AG10803 (cell line): ENCODE data around the gene CEACAM18.
A peak's percentile ranks its signal among the peaks of the same experiment; 100 is the strongest.

Source experiments
- DNase-seq: peaks from one replicate; pipeline ENCODE4 v3.0.0; 2010; ENCODE audit warnings: low read depth
- H3K4me3 ChIP-seq: 2 replicates; pipeline ENCODE4 v1.5.1; 2011; ENCODE audit warnings: mild to moderate bottlenecking, low read length, control low read depth
- TF ChIP-seq, protein P1 (sequence below): conservative IDR thresholded peaks from 2 replicates; pipeline ENCODE4 v1.5.1; 2011; ENCODE audit warnings: mild to moderate bottlenecking, low read length, control low read depth, inconsistent platforms

The CEACAM18 gene

DNA sequence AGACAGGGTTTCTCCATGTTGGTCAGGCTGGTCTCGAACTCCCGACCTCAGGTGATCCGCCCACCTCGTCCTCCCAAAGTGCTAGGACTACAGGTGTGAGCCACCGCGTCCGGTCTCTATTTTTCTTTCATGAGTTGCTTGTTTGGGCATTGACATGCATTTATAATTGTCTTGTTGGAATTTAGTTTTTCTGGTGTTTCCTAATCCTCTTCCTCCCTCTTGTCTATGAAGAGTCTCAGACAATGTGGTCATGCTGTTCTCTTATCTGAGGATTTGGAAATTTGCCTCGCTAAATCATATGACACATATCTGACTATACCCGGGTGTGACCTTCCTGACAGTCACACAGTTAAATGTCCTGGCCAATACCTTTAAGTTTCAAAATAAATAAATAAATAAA is 7.4 kb upstream of the CEACAM18 start:
- H3K4me3 ChIP-seq: no peak overlapping the region
- TF ChIP-seq, protein P1, sequence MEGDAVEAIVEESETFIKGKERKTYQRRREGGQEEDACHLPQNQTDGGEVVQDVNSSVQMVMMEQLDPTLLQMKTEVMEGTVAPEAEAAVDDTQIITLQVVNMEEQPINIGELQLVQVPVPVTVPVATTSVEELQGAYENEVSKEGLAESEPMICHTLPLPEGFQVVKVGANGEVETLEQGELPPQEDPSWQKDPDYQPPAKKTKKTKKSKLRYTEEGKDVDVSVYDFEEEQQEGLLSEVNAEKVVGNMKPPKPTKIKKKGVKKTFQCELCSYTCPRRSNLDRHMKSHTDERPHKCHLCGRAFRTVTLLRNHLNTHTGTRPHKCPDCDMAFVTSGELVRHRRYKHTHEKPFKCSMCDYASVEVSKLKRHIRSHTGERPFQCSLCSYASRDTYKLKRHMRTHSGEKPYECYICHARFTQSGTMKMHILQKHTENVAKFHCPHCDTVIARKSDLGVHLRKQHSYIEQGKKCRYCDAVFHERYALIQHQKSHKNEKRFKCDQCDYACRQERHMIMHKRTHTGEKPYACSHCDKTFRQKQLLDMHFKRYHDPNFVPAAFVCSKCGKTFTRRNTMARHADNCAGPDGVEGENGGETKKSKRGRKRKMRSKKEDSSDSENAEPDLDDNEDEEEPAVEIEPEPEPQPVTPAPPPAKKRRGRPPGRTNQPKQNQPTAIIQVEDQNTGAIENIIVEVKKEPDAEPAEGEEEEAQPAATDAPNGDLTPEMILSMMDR: no peak
- DNase-seq: no peak

- no peak overlapping the region for H3K4me3 ChIP-seq
- DNase-seq: no peak
- TF ChIP-seq, protein P1: no peak
Observed at GRCh38 chr19:51471527-51471926, 6.8 kb upstream of the CEACAM18 start.

- TF ChIP-seq, protein P1: no peak; the same call in 1 of the 2 replicates
Observed at GRCh38 chr19:51472607-51473006, 5.7 kb upstream of the CEACAM18 start.

GRCh38 chr19:51473009-51473707 is 5.2 kb upstream of the CEACAM18 start:
- peak; percentile 62 for DNase-seq
- H3K4me3 ChIP-seq: no peak overlapping the region
- TF ChIP-seq, protein P1: peak; percentile 88

More at GRCh38 chr19:51472607-51473006, 5.7 kb upstream of the CEACAM18 start:
- H3K4me3 ChIP-seq: no peak overlapping the region
- no peak for DNase-seq

DNA sequence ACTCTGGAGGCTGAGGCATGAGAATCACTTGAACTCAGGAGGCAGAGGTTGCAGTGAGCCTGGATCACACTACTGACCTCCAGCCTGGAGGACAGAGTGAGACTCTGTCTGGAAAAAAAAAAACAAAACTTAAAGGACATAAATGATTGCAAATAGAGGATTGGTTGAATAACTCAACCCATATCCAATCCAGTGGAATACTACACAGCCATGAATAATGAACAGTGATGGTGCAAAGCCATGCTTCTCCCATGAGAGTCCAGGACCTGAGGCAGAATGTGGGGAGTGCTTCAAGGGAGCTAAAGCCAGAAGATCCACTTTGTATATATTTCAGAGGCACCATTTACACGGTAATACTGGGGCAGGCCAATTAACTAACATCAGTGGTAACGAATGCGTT is 2.2 kb upstream of the CEACAM18 start:
- H3K4me3 ChIP-seq: no peak overlapping the region
- DNase-seq: no peak
- TF ChIP-seq, protein P1: no peak

DNA sequence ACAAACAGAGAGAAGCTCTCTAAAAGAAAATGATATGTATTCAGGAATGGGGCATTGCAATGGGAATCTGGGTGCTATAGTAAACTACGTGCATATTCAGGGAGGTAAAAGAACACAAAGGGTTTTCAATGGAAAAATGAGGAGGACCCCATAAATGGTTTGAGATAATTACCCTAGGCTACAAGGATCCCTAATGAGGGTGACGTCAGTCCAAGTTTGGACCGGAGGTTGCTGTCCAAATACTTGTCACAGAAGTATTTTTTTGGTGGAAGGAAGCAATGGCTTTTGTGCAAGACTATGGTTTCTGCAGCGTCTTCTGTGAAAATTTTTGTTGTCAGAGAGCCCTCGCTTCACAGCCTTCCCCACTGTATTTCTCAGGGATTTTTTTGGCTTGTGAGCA is 995 bp upstream of the CEACAM18 start:
- no peak for DNase-seq
- TF ChIP-seq, protein P1: no peak
- no peak overlapping the region for H3K4me3 ChIP-seq
